HepG2 (cell line): ENCODE results near the gene S100A16. TPM values are rescaled to one million over a fixed set of nuclear protein-coding genes. Genes with fewer than 3 reads are reported as not detected.

Experiments used
- ATF2 ChIP-seq: sonication (generic); formaldehyde crosslinking; IDR thresholded peaks from 2 replicates; pipeline ENCODE4 v1.4.0; 2020; ENCODE audit warnings: missing genetic modification reagents
- CENPBD1 ChIP-seq: sonication (generic); formaldehyde crosslinking; IDR thresholded peaks from 2 replicates; pipeline ENCODE4 v1.8.0; 2022; ENCODE audit warnings: missing genetic modification reagents, low read depth, mild to moderate bottlenecking, borderline replicate concordance
- HNF1B ChIP-seq: sonication (generic); formaldehyde crosslinking; IDR thresholded peaks from 2 replicates; pipeline ENCODE4 v1.5.1; 2020; ENCODE audit warnings: mild to moderate bottlenecking, moderate library complexity, missing genetic modification reagents
- SMC3 ChIP-seq: IDR thresholded peaks from 2 replicates; pipeline ENCODE4 v1.6.1; 2011; ENCODE audit warnings: low read length, improper control_type of control experiment
- TEAD3 ChIP-seq: optimal IDR thresholded peaks from 2 replicates; pipeline ENCODE3; 2016; ENCODE audit warnings: borderline replicate concordance
- ZFP37 ChIP-seq: sonication (generic); formaldehyde crosslinking; IDR thresholded peaks from 2 replicates; pipeline ENCODE4 v1.4.0; 2020; ENCODE audit warnings: missing genetic modification reagents, borderline replicate concordance
- ZNF597 ChIP-seq: sonication (generic); formaldehyde crosslinking; IDR thresholded peaks from 2 replicates; pipeline ENCODE4 v1.5.0; 2020; ENCODE audit warnings: missing genetic modification reagents
- polyA plus RNA-seq, 8 experiments: library from polyadenylated mRNA; depleted of rRNA in 3 of 8; stranded (reverse) in 7 of 8; unstranded in 1 of 8; fragments of >200 nt; fragmentation: Illumina TruSeq in 4 of 8; extraction: Trizol in 4 of 8; gene quantifications; 2 replicates each; pipeline versions ENCODE4 v1.2.1 to v1.2.3, GENCODE V29; 2011 to 2016; ENCODE audit warnings: low read depth in 4 of 8, missing spikeins in 1 of 8, mixed read lengths in 1 of 8; ENCODE audit not compliant: insufficient read depth in 1 of 8
- total RNA-seq, 5 experiments: library from RNA; depleted of rRNA; stranded (reverse); fragments of >200 nt; fragmentation: Illumina TruSeq; extraction: Trizol; gene quantifications; 2 replicates each; pipeline ENCODE4 v1.2.3, GENCODE V29; 2016; ENCODE audit warnings: low read depth in 1 of 5

The S100A16 gene
- total and polyA plus RNA-seq, 2 of the 13 experiments (the other 11 are each of a cell fraction or from before 2014, with no cell fraction given): 46.0 to 195 TPM

GRCh38 chr1:153627715-153628626 lies 15.0 kb upstream of the S100A16 start, which contains the start of gene S100A1 (continued):
- TF ChIP-seq ATF2 (no peak), HNF1B (CRISPR knock-in tag) (peak; percentile 20; the same call in 1 of the 2 replicates), ZNF597 (CRISPR knock-in tag) (no peak), SMC3 (0 out of 2 replicates have a peak, but pooled peaks have one; percentile 32), ZFP37 (no peak), CENPBD1 (no peak; the same call in 1 of the 2 replicates), TEAD3 (CRISPR knock-in tag) (peak; percentile 17)
